Glutamatergic neuron (in vitro differentiated cells): ENCODE measurements around the gene LAMTOR3. TPM values are rescaled to one million over a fixed set of nuclear protein-coding genes. Genes with fewer than 3 reads are reported as not detected.

ENCODE experiments used
- DNase-seq: peaks from one replicate; pipeline ENCODE4 v3.0.0; 2022
- H3K27ac Mint-ChIP-seq: one replicate; pipeline ENCODE4 v1.8.0; 2020; ENCODE audit warnings: mild to moderate bottlenecking, mixed read lengths, inconsistent platforms; ENCODE audit not compliant: unreplicated experiment
- H3K27me3 Mint-ChIP-seq: one replicate; pipeline ENCODE4 v1.8.0; 2020; ENCODE audit warnings: mild to moderate bottlenecking, moderate library complexity, mixed read lengths, inconsistent platforms; ENCODE audit not compliant: unreplicated experiment
- H3K36me3 Mint-ChIP-seq: one replicate; pipeline ENCODE4 v1.8.0; 2020; ENCODE audit warnings: mild to moderate bottlenecking, mixed read lengths, inconsistent platforms; ENCODE audit not compliant: unreplicated experiment
- H3K4me1 Mint-ChIP-seq: one replicate; pipeline ENCODE4 v1.8.0; 2020; ENCODE audit warnings: mild to moderate bottlenecking, low read depth, mixed read lengths, inconsistent platforms; ENCODE audit not compliant: unreplicated experiment
- H3K4me3 Mint-ChIP-seq: one replicate; pipeline ENCODE4 v1.8.0; 2020; ENCODE audit warnings: mild to moderate bottlenecking, mixed read lengths, inconsistent platforms; ENCODE audit not compliant: unreplicated experiment
- H3K9me3 Mint-ChIP-seq: one replicate; pipeline ENCODE4 v1.8.0; 2020; ENCODE audit warnings: mild to moderate bottlenecking, moderate library complexity, mixed read lengths, inconsistent platforms; ENCODE audit not compliant: unreplicated experiment
- total RNA-seq: library from RNA; stranded (reverse); fragmentation: NEBNext Ultra II Directional; extraction: Animal tissue kit (Norgen Biotek cat#: 25700); gene quantifications from one replicate; pipeline ENCODE4 v1.2.1, GENCODE V29; 2021; ENCODE audit not compliant: unreplicated experiment
- TF ChIP-seq, protein P1 (sequence below): fragments of 200-600 bp; sonication (generic); IDR thresholded peaks from one replicate; pipeline ENCODE4 v1.5.0; 2021; ENCODE audit not compliant: partially characterized antibody, unreplicated experiment

Gene LAMTOR3
- total RNA-seq, 1 donor from 2014 or later: 39.1 TPM

DNA sequence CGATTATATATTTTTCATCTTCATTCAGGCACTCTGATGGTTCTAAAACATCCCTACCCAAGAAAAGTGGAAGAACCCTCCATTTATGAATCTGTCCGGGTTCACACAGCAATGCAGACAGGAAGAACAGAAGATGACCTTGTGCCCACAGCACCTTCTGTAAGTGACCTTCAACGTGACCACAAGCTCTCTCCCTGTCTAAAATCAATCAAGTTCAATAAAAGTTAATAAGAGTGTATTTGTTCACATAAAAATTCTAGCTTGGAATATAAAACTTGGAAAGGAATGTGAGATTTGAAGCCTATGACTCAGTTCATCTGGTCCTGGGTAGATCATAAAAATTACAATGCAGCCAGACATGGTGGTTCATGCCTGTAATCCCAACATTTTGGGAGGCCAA is 41.0 kb downstream of the LAMTOR3 start:
- H3K36me3 Mint-ChIP-seq: no peaks in the 10 kb centered on the region
- no peak for DNase-seq
- no peaks in the 10 kb centered on the region for H3K9me3 Mint-ChIP-seq
- H3K4me3 Mint-ChIP-seq: no peak overlapping the region
- H3K27me3 Mint-ChIP-seq: peaks cover 2% of the 10 kb centered on the region
- no peak overlapping the region for H3K27ac Mint-ChIP-seq
- TF ChIP-seq, protein P1, sequence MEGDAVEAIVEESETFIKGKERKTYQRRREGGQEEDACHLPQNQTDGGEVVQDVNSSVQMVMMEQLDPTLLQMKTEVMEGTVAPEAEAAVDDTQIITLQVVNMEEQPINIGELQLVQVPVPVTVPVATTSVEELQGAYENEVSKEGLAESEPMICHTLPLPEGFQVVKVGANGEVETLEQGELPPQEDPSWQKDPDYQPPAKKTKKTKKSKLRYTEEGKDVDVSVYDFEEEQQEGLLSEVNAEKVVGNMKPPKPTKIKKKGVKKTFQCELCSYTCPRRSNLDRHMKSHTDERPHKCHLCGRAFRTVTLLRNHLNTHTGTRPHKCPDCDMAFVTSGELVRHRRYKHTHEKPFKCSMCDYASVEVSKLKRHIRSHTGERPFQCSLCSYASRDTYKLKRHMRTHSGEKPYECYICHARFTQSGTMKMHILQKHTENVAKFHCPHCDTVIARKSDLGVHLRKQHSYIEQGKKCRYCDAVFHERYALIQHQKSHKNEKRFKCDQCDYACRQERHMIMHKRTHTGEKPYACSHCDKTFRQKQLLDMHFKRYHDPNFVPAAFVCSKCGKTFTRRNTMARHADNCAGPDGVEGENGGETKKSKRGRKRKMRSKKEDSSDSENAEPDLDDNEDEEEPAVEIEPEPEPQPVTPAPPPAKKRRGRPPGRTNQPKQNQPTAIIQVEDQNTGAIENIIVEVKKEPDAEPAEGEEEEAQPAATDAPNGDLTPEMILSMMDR: no peak
- no peaks in the 10 kb centered on the region for H3K4me1 Mint-ChIP-seq

DNA sequence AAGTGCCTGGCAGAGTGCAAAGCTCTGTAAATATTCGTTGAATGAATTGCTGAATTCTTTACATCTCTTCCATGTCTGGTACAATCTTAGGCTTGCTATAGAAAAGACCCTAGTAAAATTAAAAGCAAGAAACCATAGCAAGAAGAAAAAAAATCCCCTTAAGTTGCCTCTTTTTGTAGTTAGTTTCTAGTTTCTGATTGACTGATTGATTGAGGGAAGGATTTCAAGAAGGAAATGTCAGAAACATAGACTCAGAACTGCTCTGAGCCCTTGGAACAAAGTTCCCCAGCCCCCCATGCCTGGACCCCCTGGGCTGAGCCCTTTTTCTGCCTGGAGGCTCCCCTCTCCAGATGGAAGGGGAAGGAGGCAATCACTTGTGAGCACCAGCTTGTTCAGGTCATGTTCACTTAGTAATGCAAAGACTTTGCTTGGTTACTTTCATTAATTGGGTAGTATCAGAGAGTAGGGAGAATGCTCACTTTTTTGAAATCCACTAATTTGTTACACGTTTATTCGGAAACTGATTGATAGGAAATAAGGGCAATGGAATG is 42.0 kb downstream of the LAMTOR3 start:
- Mint-ChIP-seq H3K4me3 (no peak overlapping the region), H3K36me3 (no peaks in the 10 kb centered on the region), H3K9me3 (no peaks in the 10 kb centered on the region), H3K4me1 (no peaks in the 10 kb centered on the region), H3K27me3 (peaks cover 2% of the 10 kb centered on the region), H3K27ac (no peak overlapping the region)
- no peak for DNase-seq
- TF ChIP-seq, protein P1: no peak

DNA sequence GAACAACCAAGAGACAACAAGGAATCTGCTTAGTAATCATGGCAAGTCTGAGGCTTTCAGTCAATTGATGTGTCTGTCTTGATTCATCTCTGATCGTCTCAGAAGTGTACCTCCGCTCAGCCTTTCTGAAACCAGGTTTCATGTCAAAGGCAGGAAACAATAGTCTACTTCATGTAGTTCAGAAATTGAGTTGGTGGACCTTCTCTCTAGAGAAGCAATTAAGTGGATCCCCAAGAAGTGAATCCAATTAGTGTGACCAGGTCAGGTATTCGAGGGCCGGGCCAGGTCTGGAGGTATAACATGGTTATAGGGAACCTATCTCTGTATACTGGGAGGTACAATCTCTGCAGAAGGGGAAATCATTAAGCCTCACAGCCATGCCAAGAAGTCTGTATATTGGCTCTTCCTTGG is 45.6 kb downstream of the LAMTOR3 start:
- TF ChIP-seq, protein P1: no peak
- Mint-ChIP-seq H3K9me3 (no peaks in the 10 kb centered on the region), H3K4me3 (no peak overlapping the region), H3K36me3 (no peaks in the 10 kb centered on the region), H3K4me1 (no peaks in the 10 kb centered on the region), H3K27me3 (no peaks in the 10 kb centered on the region), H3K27ac (no peak overlapping the region)
- DNase-seq: no peak

DNA sequence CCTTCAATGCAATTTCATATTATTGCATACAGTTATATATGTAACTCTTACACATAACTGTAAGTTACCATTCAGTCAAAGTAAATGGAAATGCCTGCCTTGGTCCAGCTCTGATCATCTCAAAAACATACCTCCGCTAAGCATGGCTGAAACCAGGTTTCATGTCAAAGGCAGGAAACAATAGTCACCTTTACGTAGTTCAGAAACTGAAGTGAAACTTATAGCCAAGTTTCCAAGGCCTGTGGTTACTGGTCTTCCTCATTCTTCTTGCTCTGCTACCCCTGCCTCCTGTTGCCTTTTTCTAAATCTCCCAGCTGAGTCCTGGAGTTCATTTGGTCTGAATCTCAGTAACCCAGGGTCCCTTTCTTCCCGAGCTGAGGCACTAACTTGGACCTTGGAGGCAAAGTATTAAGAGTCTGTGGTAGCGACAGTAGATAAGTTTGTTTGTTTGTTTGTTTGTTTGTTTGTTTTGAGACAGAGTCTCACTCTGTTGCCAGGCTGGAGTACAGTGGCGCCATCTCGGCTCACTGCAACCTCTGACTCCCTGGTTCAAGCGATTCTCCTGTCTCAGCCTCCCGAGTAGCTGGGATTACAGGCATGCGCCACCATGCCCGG is 46.8 kb downstream of the LAMTOR3 start:
- H3K4me3 Mint-ChIP-seq: no peak overlapping the region
- no peak overlapping the region for H3K27ac Mint-ChIP-seq
- no peak for DNase-seq
- H3K36me3 Mint-ChIP-seq: no peaks in the 10 kb centered on the region
- TF ChIP-seq, protein P1: no peak
- H3K27me3 Mint-ChIP-seq: no peaks in the 10 kb centered on the region
- H3K4me1 Mint-ChIP-seq: no peaks in the 10 kb centered on the region
- no peaks in the 10 kb centered on the region for H3K9me3 Mint-ChIP-seq

DNA sequence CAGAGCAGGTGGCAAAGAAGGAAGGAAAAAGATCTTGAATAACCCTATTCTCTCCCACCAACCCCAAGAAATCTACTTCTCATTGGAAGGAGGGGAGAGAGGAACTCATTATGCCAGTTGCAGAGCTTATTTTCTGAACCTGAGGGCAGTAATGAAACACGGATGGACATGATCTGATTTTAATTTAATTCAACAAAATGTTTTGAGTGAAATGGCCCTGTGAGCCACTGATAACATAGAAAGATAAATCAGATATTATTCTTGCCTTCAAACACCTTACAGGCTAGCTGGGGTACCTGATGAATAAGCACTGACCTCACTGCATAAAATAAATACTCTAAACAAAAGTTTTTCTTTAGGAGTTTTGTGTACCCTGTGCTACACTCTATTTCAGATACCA is 47.3 kb downstream of the LAMTOR3 start:
- DNase-seq: no peak
- TF ChIP-seq, protein P1: no peak
- H3K4me1 Mint-ChIP-seq: no peaks in the 10 kb centered on the region
- H3K9me3 Mint-ChIP-seq: no peaks in the 10 kb centered on the region
- no peak overlapping the region for H3K27ac Mint-ChIP-seq
- no peaks in the 10 kb centered on the region for H3K36me3 Mint-ChIP-seq
- H3K27me3 Mint-ChIP-seq: no peaks in the 10 kb centered on the region
- H3K4me3 Mint-ChIP-seq: no peak overlapping the region
